Activated naive CD4-positive, alpha-beta T cell treated with Interleukin-2 at 50 U/mL for 16 hours (primary cell): Measurements from ENCODE around the gene LRRFIP1.

Source experiments
- DNase-seq: peaks from one replicate; pipeline ENCODE4 v3.0.0-alpha.2; 2020

LRRFIP1 gene

GRCh38 chr2:237798236-237799059 is 171.1 kb downstream of the LRRFIP1 start, which contains the start of gene RBM44:
Gene RBM44 (plus strand): TSS chr2:237798779. CDS start chr2:237813610, 14,831 bp downstream.
- DNase-seq = no peak

GRCh38 chr2:237799060-237799428 is 171.7 kb downstream of the LRRFIP1 start:
- DNase-seq = no peak

- DNase-seq = no peak
Observed at GRCh38 chr2:237801466-237801865, 174.1 kb downstream of the LRRFIP1 start.

- DNase-seq = no peak
Observed at GRCh38 chr2:237806334-237806733, 178.9 kb downstream of the LRRFIP1 start.

- DNase-seq = no peak
Observed at GRCh38 chr2:237815637-237816036, 188.2 kb downstream of the LRRFIP1 start.

- no peak for DNase-seq
Observed at GRCh38 chr2:237816531-237816930, 189.1 kb downstream of the LRRFIP1 start.

- no peak for DNase-seq
Observed at GRCh38 chr2:237818066-237818473, 190.7 kb downstream of the LRRFIP1 start.

- DNase-seq = no peak
Observed at GRCh38 chr2:237819231-237819630, 191.8 kb downstream of the LRRFIP1 start.

- DNase-seq = no peak
Observed at GRCh38 chr2:237820421-237820820, 193.0 kb downstream of the LRRFIP1 start.

- no peak for DNase-seq
Observed at GRCh38 chr2:237823544-237823943, 196.2 kb downstream of the LRRFIP1 start.

GRCh38 chr2:237824085-237824484 is 196.7 kb downstream of the LRRFIP1 start:
- DNase-seq = no peak

- no peak for DNase-seq
Observed at GRCh38 chr2:237827421-237827987, 200.1 kb downstream of the LRRFIP1 start.
